NCI-H2029 (cell line): ENCODE measurements around the gene VMO1.
"Not testable (repeated sequence)": the region's sequence is repeated elsewhere in the genome, so short reads cannot be mapped to it uniquely, and the experiment has no call there.

Experiments
- DNase-seq: peaks from one replicate; lab custom pipeline; 2025; lab: John Stamatoyannopoulos, UW

VMO1 gene

GRCh38 chr17:4786106-4786511 is at the start of gene VMO1:
VMO1 (minus strand) TSS chr17:4786364; CDS start chr17:4786352, 12 bp downstream.
- no peak for DNase-seq

GRCh38 chr17:4834681-4835020 is 48.5 kb upstream of the VMO1 start:
- DNase-seq: no peak

- DNase-seq: no peak
Observed at GRCh38 chr17:4833941-4834680, 47.9 kb upstream of the VMO1 start.

GRCh38 chr17:4833178-4833940 is 47.2 kb upstream of the VMO1 start, which contains the start of gene MINK1:
MINK1 (plus strand) TSS chr17:4833340; CDS start chr17:4833584, 244 bp downstream.
- DNase-seq: peak; percentile 65

GRCh38 chr17:4832829-4833177 is 46.6 kb upstream of the VMO1 start:
- DNase-seq: not testable (repeated sequence)

GRCh38 chr17:4827399-4827798 is 41.2 kb upstream of the VMO1 start:
- DNase-seq: no peak

GRCh38 chr17:4823373-4824089 is 37.4 kb upstream of the VMO1 start:
- DNase-seq: peak; percentile 39

GRCh38 chr17:4822835-4823234 is 36.7 kb upstream of the VMO1 start:
- DNase-seq: no peak

GRCh38 chr17:4818276-4818675 is 32.1 kb upstream of the VMO1 start:
- DNase-seq: no peak

- no peak for DNase-seq
Observed at GRCh38 chr17:4816826-4817225, 30.7 kb upstream of the VMO1 start.

GRCh38 chr17:4815043-4815675 is 29.0 kb upstream of the VMO1 start:
- no peak for DNase-seq

GRCh38 chr17:4812690-4813089 is 26.5 kb upstream of the VMO1 start:
- no peak for DNase-seq

- DNase-seq: no peak
Observed at GRCh38 chr17:4811471-4811870, 25.3 kb upstream of the VMO1 start.

- DNase-seq: no peak
Observed at GRCh38 chr17:4810696-4811290, 24.6 kb upstream of the VMO1 start.

- DNase-seq: no peak
Observed at GRCh38 chr17:4808378-4808767, 22.2 kb upstream of the VMO1 start.

GRCh38 chr17:4807605-4808377 is 21.6 kb upstream of the VMO1 start:
- no peak for DNase-seq

- peak; percentile 27 for DNase-seq
Observed at GRCh38 chr17:4806777-4807604, 20.8 kb upstream of the VMO1 start, which contains the start of gene PLD2. PLD2 (plus strand) TSS chr17:4807152; CDS start chr17:4807773, 621 bp downstream.

- no peak for DNase-seq
Observed at GRCh38 chr17:4806456-4806776, 20.3 kb upstream of the VMO1 start.

- DNase-seq: no peak
Observed at GRCh38 chr17:4802228-4802627, 16.1 kb upstream of the VMO1 start, which contains the start of gene C17orf114. C17orf114 (minus strand) TSS chr17:4802328.
